C4-2B (cell line): ENCODE results near the gene FAM210A.

Source experiments
- CTCF ChIP-seq: fragments of 450-650 bp; conservative IDR thresholded peaks from 2 replicates; pipeline ENCODE4 v1.5.1; 2017; ENCODE audit warnings: mild to moderate bottlenecking
- ZFX ChIP-seq: fragments of 450-650 bp; IDR thresholded peaks from 2 replicates; pipeline ENCODE4 v1.6.1; 2017

GRCh38 chr18:13672657-13673056 is 53.7 kb downstream of the FAM210A start:
- no peak for TF ChIP-seq CTCF
- TF ChIP-seq ZFX, result no peak
